ENCODE data around the gene CLEC18B. TPM values are rescaled to one million over a fixed set of nuclear protein-coding genes. Genes with fewer than 3 reads are reported as not detected.
"Not testable (repeated sequence)": the region's sequence is repeated elsewhere in the genome, so short reads cannot be mapped to it uniquely, and the experiment has no call there.

Gene CLEC18B
- 1 to 10 TPM in 1 of 9 donors, under 1 TPM in 3, not detected in 5; 0.14 to 1.5 (median 0.44) TPM for total RNA-seq
- under 1 TPM; 0.25 to 0.30 TPM for polyA plus RNA-seq
- long read RNA-seq, donor 1: 0 reads
- long read RNA-seq, donor 2: 0 reads
- long read RNA-seq, donor 3: 0 reads

DNA sequence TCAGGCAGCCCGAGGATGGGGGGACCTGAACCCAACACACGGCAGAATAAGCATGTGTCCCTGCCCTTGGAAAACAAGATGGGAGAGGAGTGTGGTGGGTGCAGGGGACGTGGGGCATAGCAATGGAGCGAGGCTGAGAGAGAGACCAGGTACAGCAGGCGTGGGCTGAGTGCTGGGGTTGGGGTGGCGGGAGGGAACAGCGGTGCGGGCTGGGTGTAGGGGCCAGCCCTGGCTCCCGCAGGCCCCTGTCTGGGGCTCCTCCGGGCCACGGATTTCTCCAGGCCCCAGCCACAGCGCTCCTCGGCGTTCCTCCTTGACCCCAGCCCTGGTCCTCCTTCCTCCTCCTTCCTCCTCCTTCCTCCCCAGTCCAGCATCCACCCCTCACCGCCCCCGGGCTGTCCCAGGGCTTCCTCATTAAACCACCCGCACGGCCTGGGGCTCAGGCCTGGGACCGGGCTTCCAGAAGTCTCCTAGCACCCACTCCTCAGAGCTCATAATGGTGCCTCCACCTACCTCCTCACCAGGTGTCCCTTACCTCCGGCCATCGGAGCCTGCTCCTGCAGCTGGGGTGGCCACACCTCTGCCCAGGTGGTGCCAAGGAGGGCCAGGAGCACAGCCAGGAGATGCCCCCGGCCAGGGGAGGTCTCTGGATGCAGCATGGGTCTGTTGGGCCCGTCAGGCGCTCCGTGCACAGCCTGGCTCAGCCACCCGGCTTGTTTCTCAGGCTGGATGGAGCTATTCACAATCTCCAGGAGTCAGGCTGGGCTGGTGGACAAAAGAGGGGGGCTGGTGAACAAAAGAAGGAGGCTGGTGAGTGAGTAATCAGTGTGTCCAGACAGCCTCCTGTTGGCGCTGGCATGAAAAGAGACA is at the start of gene CLEC18B:
Gene CLEC18B (minus strand): TSS at position 867 of the 870 bp plus-strand sequence. CDS start 208 bp downstream, at position 659.
- H3K4me3 ChIP-seq; H3K27ac ChIP-seq; H3K27me3 ChIP-seq; intact Hi-C loops (cut with DNase I); H3K9me3 ChIP-seq; H3K36me3 ChIP-seq; H3K4me1 ChIP-seq: not testable (repeated sequence)
- ATAC-seq (peak in 1 of 4 donors; percentile 22), DNase-seq (peak in 1 of 5 donors; percentile 22)
- WGBS, 4 donors: 73 to 93% (median 79%) methylated on average over 6 to 11 of the region's 27 CpGs; no CpG with 5 or more reads in 1 of the 4 donors

DNA sequence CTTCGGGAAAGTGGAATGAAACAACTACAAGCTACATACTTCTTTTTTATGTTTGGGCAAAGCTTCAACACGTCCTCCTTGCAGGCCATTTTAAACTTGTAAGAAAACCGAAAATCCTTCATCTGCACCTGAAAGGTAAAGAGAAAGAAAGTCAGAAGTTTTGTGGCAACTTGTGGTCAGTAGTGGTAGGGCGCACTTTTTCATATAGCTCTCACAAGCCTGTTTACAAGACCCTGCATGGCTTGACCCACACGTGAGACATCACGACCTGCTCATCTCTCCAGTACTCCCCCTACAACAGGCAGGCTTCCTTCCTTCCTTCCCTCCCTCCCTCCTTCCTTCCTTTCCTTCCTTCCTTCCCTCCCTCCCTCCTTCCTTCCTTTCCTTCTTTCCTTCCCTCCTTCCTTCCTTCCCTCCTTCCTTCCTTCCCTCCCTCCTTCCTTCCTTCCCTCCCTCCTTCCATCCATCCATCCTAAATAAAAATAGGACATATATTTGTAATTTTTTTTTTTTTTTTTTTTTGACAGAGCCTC is 48.7 kb upstream of the CLEC18B start:
- H3K4me3 ChIP-seq: no peak overlapping the region
- no peak overlapping the region for H3K27ac ChIP-seq
- DNase-seq (no peak), ATAC-seq (no peak)
- WGBS, 4 donors: 70 to 86% (median 75%) methylated on average over 5 to 6 of the region's 6 CpGs
- H3K36me3 ChIP-seq: peaks cover 0 to 100% (median 92%) of the 10 kb centered on the region in 9 donors
- peaks cover 0 to 13% (median 0%) of the 10 kb centered on the region in 12 donors for H3K4me1 ChIP-seq
- no peaks in the 10 kb centered on the region for H3K27me3 ChIP-seq
- no peaks in the 10 kb centered on the region for H3K9me3 ChIP-seq
- TF ChIP-seq POLR2A (IDR thresholded peaks at IDR 0.05): no peak
- TF ChIP-seq, protein P1, sequence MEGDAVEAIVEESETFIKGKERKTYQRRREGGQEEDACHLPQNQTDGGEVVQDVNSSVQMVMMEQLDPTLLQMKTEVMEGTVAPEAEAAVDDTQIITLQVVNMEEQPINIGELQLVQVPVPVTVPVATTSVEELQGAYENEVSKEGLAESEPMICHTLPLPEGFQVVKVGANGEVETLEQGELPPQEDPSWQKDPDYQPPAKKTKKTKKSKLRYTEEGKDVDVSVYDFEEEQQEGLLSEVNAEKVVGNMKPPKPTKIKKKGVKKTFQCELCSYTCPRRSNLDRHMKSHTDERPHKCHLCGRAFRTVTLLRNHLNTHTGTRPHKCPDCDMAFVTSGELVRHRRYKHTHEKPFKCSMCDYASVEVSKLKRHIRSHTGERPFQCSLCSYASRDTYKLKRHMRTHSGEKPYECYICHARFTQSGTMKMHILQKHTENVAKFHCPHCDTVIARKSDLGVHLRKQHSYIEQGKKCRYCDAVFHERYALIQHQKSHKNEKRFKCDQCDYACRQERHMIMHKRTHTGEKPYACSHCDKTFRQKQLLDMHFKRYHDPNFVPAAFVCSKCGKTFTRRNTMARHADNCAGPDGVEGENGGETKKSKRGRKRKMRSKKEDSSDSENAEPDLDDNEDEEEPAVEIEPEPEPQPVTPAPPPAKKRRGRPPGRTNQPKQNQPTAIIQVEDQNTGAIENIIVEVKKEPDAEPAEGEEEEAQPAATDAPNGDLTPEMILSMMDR (IDR thresholded peaks at IDR 0.05): peak in 1 of 12 donors; percentile 10
- intact Hi-C loops (cut with DNase I): loop anchor here in 3 of 10 donors (2.0 to 10.0 kb wide), 3 partner anchors 27 to 155 kb away; no protein-coding TSS in a partner anchor

DNA sequence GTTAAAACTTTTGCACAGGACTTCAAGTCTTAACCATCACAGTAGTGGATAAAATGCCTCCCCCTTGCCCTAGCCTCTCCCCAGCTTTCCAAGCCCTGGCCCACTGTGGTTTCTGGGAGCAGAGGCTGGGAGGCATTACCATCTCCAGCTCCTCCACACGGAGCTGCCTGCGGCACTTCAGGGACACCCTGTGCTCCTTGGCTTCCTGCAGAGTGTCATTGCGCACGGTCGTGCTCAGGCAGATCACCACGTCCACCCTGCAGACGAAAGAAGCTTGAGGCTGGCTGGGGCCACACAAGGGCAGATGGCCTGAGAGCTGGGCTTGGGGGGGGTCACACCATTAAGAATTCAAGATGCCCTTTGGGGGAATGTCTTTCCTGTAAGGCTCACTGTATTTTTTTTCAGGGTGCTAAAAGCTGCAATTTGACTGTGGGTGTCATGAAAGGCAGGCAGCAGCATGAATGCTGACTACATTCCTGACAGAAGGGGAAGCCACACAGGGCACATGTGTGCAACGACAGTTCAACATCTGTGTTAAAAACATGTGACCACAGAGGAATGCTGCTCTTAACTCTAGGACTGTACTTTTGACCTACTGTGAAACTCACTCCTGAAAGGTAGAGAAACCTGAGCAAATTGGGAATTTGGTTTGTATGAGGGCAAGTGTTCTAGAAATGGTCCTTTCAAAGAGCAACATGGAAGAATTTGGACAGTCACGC is 47.7 kb upstream of the CLEC18B start:
- TF ChIP-seq, protein P1 (IDR thresholded peaks at IDR 0.05): no peak
- no peak for TF ChIP-seq POLR2A (IDR thresholded peaks at IDR 0.05)
- Histone ChIP-seq H3K27me3 (no peaks in the 10 kb centered on the region), H3K9me3 (no peaks in the 10 kb centered on the region), H3K4me1 (peaks cover 0 to 13% (median 0%) of the 10 kb centered on the region in 12 donors), H3K36me3 (peaks cover 0 to 100% (median 92%) of the 10 kb centered on the region in 9 donors), H3K27ac (no peak overlapping the region), H3K4me3 (no peak overlapping the region)
- ATAC-seq (no peak), DNase-seq (no peak)
- 83 to 87% (median 85%) methylated on average over 9 of the region's 9 CpGs for WGBS, 4 donors
- intact Hi-C loops (cut with DNase I): loop anchor here in 1 of 10 donors (10.0 kb wide), 1 partner anchor 156 kb away; no protein-coding TSS in a partner anchor

DNA sequence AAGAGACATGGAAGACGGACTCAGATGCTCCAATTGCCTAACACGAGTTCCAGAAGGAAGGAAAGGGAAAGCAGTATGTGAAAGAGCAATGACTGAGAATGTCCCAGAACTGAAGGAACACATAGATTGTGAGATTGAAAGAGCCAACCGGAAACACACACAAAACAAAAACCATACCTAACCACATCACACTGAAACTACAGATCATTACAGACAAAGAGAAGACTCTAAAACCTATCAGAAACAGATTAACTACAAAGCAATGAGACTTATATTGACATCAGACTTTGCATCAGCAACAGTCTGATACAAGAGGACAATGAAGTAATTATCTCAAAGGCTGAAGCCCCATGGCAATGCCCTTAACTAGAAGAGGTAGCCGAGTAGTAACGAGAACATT is 45.6 kb upstream of the CLEC18B start:
- no peaks in the 10 kb centered on the region for H3K27me3 ChIP-seq
- intact Hi-C loops (cut with DNase I): loop anchor here in 1 of 10 donors (10.0 kb wide), 1 partner anchor 158 kb away; no protein-coding TSS in a partner anchor
- peak overlapping the region in 2 of 12 donors; percentile 1 to 22 for H3K27ac ChIP-seq
- H3K36me3 ChIP-seq: peaks cover 0 to 100% (median 96%) of the 10 kb centered on the region in 9 donors
- no peak overlapping the region for H3K4me3 ChIP-seq
- no peak for TF ChIP-seq POLR2A (IDR thresholded peaks at IDR 0.05)
- TF ChIP-seq, protein P1 (IDR thresholded peaks at IDR 0.05): no peak
- no peaks in the 10 kb centered on the region for H3K9me3 ChIP-seq
- WGBS, 4 donors: 89 to 96% (median 93%) methylated on average over 5 of the region's 5 CpGs
- DNase-seq (no peak), ATAC-seq (no peak)
- H3K4me1 ChIP-seq: peaks cover 0 to 13% (median 0%) of the 10 kb centered on the region in 12 donors
